Jurkat, Clone E6-1 (cell line): ENCODE measurements around the gene ADARB2.

Source experiments
- DNase-seq: peaks from one replicate; pipeline ENCODE4 v3.0.0-alpha.2; 2011; ENCODE audit warnings: low read depth, low spot score
- H3K4me3 ChIP-seq: 2 replicates; pipeline ENCODE4 v1.5.1; 2011; ENCODE audit warnings: mild to moderate bottlenecking, low read length, control low read depth, moderate library complexity

Gene ADARB2

DNA sequence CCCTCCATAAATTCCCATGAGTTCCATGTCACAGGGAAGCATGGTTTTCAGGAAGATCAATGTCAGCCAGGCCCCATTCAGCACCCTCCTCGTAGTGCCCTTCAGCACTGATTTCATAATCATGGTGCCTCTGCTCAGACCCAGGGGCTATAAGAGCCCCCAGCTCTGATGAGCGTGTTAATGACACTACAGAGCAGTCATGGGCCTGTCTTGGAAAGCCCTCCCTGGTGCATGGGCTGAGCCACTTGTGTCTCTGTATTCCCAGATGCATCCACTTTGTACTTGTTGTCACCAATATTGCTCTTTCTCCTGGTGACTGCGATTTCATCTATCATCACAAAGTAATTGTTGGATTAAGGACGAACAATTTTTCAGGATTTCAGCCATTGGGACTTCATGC is 154.6 kb downstream of the ADARB2 start:
- DNase-seq = no peak
- no peak overlapping the region for H3K4me3 ChIP-seq

- no peak for DNase-seq
- no peak overlapping the region for H3K4me3 ChIP-seq
Measured at GRCh38 chr10:1581189-1581588, 156.1 kb downstream of the ADARB2 start.

- no peak overlapping the region for H3K4me3 ChIP-seq
- no peak for DNase-seq
Measured at GRCh38 chr10:1579671-1580070, 157.7 kb downstream of the ADARB2 start.

- no peak for DNase-seq
- no peak overlapping the region for H3K4me3 ChIP-seq
Measured at GRCh38 chr10:1579141-1579491, 158.2 kb downstream of the ADARB2 start.

DNA sequence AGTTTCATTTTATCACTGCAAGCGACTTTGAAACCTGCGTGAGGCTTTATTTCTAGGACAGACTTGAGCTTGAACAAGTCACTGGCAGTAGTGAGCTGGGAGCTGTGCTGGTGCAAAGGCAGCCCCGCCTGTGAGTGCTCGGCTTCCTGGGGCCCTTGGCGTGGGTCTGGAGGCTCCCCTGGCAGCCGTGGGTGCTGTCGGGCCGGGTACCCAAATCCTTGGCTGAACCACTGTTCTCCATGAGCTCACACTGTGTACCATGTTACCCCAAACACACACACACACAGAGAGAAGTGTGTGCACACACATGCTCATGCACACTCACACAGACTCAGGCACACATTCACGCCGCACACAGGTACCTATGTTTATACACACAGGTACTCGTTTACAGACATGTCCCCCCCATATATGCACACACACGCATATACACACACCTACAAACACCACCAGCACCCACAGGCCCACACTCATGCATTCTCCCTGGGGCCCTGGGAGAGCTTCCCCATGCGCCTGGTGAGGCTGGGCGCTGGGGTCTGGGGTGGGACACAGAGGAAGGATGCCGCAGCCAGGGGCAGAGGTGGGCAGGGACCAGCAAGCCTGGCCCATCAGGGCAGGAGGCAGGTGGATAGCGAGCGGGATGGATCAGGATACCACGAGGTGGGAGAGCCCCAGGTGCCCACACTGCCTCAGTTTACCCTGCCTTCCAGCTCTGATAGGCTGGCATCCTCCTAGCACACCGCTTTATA is 158.8 kb downstream of the ADARB2 start:
- no peak overlapping the region for H3K4me3 ChIP-seq
- no peak for DNase-seq

- H3K4me3 ChIP-seq = no peak overlapping the region
- DNase-seq = no peak
Measured at GRCh38 chr10:1577945-1578344, 159.4 kb downstream of the ADARB2 start.

DNA sequence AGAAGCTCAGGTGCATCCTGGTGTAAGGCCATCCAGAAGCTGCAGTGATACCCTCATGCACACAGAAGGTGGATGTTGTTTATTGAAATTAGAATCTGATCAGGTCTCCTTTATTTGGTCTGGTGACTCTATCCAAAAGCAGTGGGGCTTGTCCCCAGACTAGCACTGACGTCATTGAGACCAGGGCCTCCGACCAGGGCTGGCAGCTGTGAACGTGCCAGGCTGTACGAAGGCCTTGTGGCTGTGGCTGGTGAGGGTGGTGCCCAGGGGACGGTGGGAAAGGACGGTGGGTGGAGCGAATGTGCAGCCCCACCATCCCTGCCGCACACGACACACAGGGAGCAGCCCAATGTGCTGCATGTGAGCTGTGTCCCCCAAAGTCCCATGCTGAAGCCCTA is 160.0 kb downstream of the ADARB2 start:
- no peak for DNase-seq
- no peak overlapping the region for H3K4me3 ChIP-seq

DNA sequence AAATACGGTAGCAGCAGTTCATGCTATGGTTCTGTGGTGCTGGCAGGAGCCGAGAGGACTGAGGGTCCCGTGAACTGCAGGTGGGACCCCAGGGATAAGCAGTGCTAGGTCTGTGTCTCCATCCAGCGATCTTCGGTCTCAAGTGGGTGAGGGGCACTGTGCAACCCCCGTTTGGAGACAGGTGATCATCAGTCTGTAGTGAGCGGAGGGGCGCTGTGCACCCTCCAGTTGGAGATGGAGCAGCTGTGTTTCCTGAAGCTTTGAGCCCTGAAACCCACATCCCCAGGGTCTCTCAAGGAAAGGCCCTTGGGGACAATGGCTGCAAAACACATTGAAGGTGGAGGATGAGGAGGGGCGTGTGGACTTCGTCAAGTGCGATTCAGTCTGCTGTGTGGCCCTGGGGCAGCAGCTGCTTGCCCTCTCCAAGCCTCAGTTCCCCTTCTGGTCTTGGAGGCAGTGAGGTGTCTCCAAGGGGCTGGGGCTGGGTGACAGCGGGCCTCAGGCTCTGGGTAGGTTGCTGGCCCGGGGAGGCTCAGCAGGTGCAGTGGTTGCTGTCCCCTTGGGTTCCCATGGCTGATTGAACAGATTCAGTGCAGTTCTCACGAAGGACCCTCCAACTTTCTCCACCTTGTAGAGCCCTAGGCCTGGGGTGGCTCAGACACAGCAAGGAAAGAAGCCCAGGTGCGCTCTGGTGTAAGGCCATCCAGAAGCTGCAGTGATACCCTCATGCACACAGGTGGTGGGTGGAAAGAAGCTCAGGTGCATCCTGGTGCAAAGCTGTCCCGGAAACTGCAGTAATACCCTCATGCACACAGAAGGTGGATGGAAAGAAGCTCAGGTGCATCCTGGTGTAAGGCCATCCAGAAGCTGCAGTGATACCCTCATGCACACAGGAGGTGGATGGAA is 160.6 kb downstream of the ADARB2 start:
- DNase-seq = no peak
- no peak overlapping the region for H3K4me3 ChIP-seq

DNA sequence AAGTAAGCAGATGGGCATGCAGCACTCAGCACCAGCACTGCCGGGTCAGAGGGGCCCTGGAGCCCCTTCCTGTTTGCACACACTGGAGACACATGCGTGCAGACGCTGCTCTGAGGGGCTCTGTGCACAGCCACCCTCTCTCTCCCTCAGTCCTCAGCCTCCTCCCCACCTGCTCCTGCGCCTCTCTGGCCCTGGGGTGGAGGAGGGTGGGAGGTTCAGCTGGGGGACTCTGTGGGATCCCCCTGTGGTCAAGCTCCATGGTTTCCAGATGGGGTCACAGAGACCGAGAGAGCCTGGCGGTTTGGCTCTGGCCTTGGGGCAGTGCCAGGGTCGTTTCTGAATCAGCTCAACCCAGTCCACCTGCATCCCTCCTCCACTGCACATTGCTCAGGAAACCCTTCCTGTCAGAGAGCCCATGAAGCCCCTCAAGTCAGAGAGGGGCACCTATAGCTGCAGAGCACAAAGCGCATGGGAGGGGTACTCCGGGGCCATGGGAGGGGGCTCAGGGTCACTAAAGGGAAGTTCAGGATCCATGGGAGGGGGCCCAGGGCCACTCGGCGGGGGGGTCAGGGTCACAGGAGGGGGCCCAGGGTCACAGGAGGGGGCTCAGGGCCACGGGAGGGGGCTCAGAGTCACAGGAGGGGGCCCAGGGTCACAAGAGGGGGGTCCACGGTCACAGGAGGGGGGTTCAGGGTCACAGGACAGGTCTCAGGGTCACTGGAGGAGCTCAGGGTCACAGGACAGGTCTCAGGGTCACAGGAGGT is 161.7 kb downstream of the ADARB2 start:
- H3K4me3 ChIP-seq = no peak overlapping the region
- no peak for DNase-seq

DNA sequence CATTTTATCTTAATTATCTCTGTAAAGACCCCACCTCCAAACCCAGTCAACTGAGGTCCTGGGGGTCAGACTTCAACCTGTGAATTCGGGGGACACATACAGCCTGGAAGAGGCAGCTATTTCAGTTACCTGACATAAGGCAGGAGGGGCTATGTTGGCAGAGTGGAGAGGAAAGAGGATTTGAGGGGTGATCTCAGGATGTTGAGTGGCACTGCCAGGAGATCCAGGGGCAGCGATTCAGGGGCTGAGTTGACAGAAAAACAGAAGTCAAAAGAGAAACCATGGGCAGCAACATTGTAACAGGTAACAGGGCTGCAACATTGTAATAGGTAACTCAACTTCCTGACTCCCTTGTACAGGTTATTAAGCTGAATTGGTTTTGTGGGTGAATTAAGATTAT is 162.6 kb downstream of the ADARB2 start:
- no peak overlapping the region for H3K4me3 ChIP-seq
- DNase-seq = no peak

- H3K4me3 ChIP-seq = no peak overlapping the region
- no peak for DNase-seq
Measured at GRCh38 chr10:1573981-1574380, 163.3 kb downstream of the ADARB2 start.

- H3K4me3 ChIP-seq = no peak overlapping the region
- DNase-seq = no peak
Measured at GRCh38 chr10:1573334-1573969, 163.9 kb downstream of the ADARB2 start.

DNA sequence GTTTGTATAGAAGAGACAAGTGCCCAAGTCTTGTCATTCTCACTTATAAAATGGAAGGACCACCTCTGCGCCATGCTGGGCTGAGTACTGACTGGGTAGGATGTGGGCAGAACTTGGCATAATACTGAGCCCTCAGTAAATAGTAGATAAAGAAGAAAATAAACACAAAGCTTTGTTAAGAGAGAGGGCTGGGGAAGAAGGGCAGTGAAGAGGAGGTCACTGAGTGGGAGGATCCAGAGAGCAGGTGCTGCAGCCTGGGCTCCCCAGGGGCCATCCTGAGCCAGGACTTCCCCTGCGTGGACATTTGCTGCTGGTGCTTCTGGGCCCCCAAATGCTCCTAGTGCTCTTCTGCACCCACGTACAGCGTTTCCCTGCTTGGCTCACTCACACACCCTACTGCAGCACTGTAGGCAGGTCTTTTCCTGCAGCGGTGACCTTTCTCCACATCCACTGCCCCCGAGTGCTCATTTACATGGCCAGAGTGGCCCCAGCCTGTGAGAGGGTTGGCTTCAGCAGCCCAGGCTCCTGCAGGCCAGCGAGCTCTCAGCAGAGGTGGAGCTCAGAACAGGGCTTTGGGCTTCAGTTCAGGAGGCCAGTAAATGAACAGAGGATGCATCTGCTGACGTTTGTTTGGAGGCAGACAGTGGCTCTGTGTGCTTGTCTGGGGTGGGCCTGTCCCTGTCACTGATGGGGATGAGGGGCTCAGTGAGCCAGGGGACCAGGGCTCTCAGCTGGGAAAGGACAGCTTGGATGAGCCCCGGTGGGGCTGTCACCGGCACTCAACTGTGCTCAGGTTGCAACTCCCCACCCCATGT is 164.6 kb downstream of the ADARB2 start:
- no peak for DNase-seq
- H3K4me3 ChIP-seq = no peak overlapping the region

DNA sequence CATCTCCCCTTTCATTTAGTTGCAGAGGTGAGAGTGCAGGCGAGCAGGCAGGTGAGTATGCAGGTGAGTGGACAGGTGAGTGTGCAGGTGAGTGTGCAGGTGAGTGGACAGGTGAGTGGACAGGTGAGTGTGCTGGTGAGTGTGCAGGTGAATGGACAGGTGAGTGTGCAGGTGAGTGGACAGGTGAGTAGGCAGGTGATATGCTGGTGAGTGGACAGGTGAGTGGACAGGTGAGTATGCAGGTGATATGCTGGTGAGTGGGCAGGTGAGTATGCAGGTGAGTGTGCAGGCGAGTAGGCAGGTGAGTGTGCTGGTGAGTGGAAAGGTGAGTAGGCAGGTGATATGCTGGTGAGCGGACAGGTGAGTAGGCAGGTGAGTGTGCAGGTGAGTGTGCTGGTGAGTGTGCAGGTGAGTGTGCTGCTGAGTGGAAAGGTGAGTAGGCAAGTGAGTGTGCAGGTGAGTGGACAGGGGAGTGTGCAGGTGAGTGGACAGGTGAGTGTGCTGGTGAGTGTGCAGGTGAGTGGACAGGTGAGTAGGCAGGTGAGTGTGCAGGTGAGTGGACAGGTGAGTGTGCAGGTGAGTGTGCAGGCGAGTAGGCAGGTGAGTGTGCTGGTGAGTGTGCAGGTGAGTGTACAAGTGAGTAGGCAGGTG is 165.6 kb downstream of the ADARB2 start:
- DNase-seq = no peak
- no peak overlapping the region for H3K4me3 ChIP-seq

- no peak overlapping the region for H3K4me3 ChIP-seq
- no peak for DNase-seq
Measured at GRCh38 chr10:1570416-1571051, 166.8 kb downstream of the ADARB2 start.

- no peak overlapping the region for H3K4me3 ChIP-seq
- no peak for DNase-seq
Measured at GRCh38 chr10:1569208-1569607, 168.1 kb downstream of the ADARB2 start.

- no peak for DNase-seq
- no peak overlapping the region for H3K4me3 ChIP-seq
Measured at GRCh38 chr10:1567742-1568495, 169.4 kb downstream of the ADARB2 start.
